HG03060 (cell line): ENCODE data around the gene AFMID.
A peak's percentile ranks its signal among the peaks of the same experiment; 100 is the strongest.
"Not testable (repeated sequence)": the region's sequence is repeated elsewhere in the genome, so short reads cannot be mapped to it uniquely, and the experiment has no call there.

Experiments
- ATAC-seq: cut with Tn5 transposase; IDR thresholded peaks from one replicate; pipeline ENCODE4 v1.9.1; 2021; ENCODE audit warnings: low read depth, moderate number of reproducible peaks; ENCODE audit not compliant: unreplicated experiment

AFMID gene

GRCh38 chr17:78186692-78187595 lies at the start of gene AFMID, which contains the start of gene TK1:
Gene AFMID (plus strand): TSS chr17:78187362. CDS start chr17:78187371, 9 bp downstream.
Gene TK1 (minus strand): TSS chr17:78187052. CDS start chr17:78186994, 58 bp downstream.
- ATAC-seq: peak; percentile 72

DNA sequence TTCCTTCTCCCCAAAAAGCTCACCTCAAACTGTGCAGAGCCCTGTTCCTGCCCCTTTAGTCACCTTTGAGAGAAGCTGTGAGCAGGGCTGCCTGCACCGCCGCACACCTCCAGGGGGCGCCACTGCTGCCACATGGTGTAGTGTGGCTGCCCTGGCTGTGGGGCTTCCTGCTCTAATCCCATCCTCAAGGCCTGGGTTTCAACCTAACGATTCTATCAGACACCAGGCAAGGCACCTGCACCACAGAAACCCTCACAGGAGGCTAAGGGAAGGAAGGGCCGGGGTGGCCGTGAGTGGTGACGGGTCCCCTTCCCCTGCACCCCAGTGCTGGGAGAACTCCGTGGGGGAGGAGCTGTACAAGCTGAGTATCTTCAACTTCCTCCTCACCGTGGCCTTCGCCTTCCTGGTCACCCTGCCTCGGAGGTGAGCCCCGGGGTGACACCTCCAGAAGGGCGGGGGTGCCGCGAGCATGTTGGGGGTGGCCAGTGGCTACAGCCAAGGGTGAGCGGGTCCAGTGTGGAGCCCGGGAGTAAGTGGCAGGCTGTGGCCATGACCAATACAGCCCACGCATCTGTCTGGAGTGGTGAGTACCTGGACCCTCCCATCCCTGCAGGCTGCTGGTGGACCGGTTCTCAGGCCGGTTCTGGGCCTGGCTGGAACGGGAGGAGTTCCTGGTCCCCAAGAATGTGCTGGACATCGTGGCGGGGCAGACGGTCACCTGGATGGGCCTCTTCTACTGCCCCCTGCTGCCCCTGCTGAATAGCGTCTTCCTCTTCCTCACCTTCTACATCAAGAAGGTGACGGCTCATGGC lies 49.6 kb upstream of the AFMID start:
- ATAC-seq: no peak

GRCh38 chr17:78138204-78139060 lies 48.7 kb upstream of the AFMID start:
- no peak for ATAC-seq

DNA sequence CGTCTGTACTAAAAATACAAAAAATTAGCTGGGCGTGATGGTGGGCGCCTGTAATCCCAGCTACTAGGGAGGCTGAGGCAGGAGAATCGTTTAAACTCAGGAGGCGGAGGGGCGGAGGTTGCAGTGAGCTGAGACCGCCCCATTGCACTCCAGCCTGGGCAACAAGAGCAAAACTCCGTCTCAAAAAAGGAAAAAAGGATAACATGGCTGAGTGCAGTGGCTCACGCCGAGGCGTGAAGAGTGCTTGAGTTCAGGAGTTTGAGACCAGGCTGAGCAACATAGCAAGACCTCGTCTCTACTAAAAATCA lies 47.3 kb upstream of the AFMID start:
- ATAC-seq: not testable (repeated sequence)

GRCh38 chr17:78140169-78141051 lies 46.8 kb upstream of the AFMID start:
- ATAC-seq: peak; percentile 50

DNA sequence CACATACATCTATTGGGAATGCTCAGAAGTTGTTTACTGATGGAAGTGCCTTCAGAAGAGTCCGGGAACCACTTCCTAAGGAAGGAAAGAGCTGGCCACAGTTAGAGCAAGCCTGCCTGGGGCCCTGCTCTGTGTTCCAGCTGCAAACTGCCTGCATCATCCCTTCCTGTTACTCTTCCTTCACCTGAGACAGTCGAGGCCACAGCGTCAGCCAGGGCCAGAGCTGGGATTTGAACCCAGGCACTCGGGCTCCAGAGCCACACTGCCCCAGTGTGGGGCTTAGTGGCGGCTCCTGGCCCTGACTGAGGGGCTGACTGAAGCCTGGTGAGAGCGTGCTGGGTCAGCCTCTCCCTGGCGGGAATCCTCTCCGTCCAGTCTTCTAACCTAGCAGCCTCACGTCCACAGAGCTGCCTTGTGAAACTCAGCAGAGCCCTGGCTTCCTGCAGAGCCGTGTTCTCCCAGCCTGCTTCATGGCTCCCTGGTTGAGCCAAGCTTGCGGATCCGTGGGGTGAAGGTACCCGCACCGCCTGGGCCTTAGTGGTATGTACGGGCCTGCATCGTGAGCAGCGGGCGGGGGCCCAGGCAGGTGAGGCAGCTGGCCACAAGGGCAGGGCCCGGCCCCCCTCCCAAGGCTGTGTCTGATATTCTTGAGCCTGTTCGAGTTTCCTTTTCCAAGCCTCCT lies 45.6 kb upstream of the AFMID start:
- no peak for ATAC-seq

- ATAC-seq: no peak
Measured at GRCh38 chr17:78142119-78142861, 44.9 kb upstream of the AFMID start.

GRCh38 chr17:78143214-78144146 lies 43.7 kb upstream of the AFMID start:
- ATAC-seq: no peak

DNA sequence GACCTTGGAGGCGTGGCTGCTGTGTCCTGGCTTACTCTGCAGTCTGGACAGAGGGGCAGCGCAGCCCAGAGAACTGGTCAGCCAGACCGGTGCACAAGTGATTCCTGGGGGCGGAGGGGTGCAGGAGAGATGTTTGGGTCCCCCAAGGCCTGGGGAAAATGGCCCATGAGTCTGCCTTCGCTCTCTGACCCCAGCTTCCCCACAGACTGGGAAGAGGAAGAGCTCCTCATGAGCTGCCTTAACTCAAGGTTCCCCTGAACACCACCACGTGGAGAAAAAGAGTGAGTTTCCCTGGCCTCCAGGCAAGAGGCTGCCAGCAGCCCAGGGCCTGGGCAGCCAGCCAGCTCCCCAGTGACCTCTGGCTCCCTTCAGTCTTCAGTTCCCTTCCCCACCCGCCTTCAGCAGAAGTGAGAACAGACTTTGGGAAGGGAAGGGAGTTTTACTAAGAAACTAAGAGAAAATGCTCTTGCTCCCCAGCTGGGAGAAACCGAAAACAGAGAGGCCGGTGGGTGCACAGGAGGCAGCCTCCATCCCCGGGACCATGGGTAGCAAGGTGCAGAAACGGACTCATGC lies 42.9 kb upstream of the AFMID start:
- no peak for ATAC-seq

- ATAC-seq: no peak
Measured at GRCh38 chr17:78144736-78145641, 42.2 kb upstream of the AFMID start.

DNA sequence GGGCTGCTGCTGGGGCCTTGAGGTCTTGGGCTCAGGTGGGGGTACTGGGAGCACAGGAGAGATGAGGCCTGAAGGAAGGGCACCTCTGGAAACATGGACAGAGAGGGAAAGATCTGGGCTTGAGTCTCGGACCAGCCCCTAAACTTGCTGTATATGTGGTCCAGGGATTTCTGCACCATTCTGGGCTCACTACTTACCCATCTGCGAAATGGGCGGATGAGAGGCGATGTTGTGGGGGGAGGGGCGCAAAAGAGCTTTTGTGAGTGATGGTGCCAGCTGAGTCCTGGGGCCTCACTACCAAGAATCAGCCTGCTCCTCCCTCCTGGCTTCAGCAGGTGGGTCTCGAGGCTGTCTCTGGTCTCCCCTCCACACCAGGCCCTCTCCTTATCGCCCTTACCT lies 40.7 kb upstream of the AFMID start:
- ATAC-seq: no peak

GRCh38 chr17:78146881-78147280 lies 40.3 kb upstream of the AFMID start:
- no peak for ATAC-seq

- peak; percentile 54 for ATAC-seq
Measured at GRCh38 chr17:78147315-78147998, 39.7 kb upstream of the AFMID start.

DNA sequence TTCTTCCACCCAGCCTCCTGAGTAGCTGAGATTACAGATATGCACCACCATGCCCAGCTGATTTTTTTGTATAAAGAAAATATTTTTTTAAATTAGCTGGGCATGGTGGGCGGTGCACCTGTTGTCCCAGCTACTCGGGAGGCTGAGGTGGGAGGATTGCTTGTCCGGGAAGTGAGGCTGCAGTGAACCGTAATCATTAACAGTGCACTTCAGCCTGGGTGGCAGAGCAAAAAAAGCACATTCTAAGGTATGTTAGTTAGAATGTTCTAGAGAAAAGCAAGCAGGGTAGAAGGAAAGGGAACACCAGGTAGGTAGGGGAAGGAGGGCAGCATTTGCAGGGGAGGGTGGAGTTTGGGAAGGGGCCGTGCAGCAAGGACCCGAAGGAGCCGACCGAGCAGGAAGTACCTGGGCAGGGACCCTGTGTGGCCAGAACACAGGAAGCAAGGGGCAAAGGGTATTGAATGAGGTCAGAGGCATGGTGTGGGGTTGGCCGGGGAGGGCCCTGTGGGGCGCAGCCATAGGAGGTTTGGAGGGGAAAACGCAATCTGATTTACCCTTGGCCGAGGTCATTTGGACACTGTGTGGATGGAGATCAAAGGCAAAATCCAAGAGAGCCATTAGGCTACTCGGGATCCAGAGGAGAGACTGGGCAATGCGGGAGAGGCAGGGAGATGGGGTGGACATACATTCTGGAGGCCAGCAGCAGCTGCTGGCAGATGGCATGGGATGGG lies 38.7 kb upstream of the AFMID start:
- no peak for ATAC-seq

DNA sequence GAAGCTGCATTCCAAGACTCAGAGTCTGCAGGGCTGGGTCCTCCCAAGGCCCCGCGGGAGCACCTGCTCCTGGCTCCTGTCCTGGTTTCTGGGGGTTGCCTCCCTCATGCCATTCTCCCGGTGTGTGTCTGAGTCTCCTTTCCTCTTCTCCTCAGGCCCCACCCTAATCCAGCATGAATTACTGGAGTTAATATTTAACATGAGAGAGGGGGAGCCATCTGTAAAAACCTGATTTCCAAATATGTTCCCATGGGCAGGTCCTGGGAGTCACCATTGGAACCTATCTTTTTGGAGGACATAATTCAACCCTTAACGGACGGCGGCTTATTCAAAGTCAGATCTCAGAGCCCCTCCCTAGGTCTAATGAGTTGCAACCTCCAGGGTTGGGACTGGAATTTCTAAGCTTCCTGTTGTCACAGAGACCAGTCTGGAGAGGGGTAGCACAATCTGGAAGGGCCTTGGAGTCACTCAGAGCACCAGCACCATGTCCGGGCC lies 35.6 kb upstream of the AFMID start:
- ATAC-seq: no peak
